ENCODE results near the gene KCNJ2. TPM values are rescaled to one million over a fixed set of nuclear protein-coding genes. Genes with fewer than 3 reads are reported as not detected.

KCNJ2 gene
- polyA plus RNA-seq (ENCODE audit: insufficient read length in 4 of 4) = 1 to 10 TPM; 2.3 to 3.4 (median 3.1) TPM

- peak; percentile 68 to 75 (median 74) for DNase-seq (ENCODE audit: low read depth in 4 of 4, low spot score in 3 of 4)
These were observed at the start of gene KCNJ2 for GRCh38 chr17:70168977-70169708. Gene KCNJ2 (plus strand): TSS chr17:70169532. CDS start chr17:70175040, 5,508 bp downstream.

- DNase-seq (ENCODE audit: low read depth in 4 of 4, low spot score in 3 of 4) = no peak
These were observed 49.8 kb upstream of the KCNJ2 start for GRCh38 chr17:70119545-70119944.

GRCh38 chr17:70119983-70120382 lies 49.3 kb upstream of the KCNJ2 start:
- no peak for DNase-seq (ENCODE audit: low read depth in 4 of 4, low spot score in 3 of 4)

DNA sequence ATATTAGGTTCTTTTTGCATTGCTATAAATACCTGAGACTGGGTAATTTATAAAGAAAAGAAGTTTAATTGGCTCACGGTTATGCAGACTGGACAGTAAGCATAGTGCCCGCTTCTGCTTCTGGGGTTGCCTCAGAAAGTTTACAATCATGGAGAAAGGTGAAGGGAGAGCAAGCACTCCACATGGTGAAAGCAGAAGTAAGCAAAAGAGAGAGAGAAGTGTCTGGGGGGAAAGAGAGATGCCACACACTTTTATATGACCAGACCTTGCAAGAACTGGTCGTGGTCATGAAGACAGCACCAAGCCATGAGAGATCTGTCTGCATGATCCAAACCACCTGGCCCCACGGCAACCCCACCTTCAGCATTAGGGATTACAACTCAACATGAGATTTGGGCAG lies 48.9 kb upstream of the KCNJ2 start:
- no peak for DNase-seq (ENCODE audit: low read depth in 4 of 4, low spot score in 3 of 4)

DNA sequence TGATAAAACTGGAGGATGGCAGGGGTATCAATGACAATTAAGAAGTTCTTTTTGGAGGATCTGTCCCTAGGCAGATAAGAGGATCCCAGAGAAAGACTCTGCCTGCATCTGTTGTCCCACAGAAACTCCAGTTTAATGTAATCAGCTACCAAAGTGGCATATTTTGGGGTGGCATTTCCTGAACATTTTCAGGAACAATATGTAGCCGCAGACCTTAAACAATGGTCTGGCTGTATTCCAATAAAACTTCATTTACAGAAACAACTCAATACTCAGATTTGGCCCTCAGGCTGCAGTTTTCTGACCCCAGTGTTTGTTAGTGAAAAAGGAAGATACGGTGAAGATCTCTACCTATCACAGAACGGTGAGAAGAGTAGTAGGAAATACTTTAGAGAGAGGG lies 48.2 kb upstream of the KCNJ2 start:
- no peak for DNase-seq (ENCODE audit: low read depth in 4 of 4, low spot score in 3 of 4)

- no peak for DNase-seq (ENCODE audit: low read depth in 4 of 4, low spot score in 3 of 4)
These were observed 46.1 kb upstream of the KCNJ2 start for GRCh38 chr17:70123193-70123592.

DNA sequence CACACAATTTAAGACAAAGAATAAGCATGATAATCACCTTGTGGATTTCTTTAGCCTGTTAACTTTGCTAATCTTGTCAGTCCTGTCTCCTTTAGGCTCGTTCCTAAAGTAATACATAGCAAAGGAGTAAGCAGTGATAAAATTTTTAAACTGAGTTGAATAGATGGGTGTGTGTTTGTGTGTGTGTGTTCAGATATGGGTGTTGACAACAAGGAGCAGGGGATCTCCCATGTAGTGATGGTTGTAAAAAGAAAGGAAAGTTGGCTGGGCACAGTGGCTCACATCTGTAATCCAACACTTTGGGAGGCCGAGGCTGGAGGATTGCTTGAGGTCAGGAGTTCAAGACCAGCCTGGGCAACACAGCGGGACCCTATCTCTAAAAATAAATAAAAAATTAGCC lies 44.6 kb upstream of the KCNJ2 start:
- no peak for DNase-seq (ENCODE audit: low read depth in 4 of 4, low spot score in 3 of 4)

DNA sequence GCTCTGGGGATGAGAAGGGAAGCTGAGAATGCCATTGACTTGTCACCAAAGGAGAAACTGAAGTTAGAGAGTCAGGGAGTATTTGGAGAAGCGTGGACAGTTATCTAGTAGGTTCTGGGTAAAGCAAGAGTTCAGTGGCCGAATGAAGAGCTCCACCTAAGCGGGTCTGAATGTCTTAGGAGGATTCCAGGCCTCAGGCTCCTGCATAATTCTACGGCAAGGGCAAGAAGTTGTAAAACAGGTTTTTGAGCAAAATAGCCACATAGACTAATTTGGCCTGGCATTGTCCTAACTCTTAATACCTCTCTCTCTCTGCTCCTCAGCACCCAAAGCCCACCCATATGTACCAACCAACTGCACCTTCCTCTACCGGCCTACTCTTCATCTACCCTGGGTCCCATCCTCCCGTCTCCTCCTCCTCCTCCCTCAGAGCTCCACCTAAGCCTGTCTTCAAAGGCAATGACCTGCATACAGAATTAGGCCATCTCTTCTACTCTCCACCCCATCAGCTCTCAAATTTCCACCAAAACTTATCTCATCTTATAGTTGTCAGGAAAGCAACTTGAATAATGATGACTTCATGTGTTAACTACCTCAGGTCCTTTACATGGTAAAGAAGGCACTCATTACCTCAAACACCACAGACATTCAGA lies 42.0 kb upstream of the KCNJ2 start:
- no peak for DNase-seq (ENCODE audit: low read depth in 4 of 4, low spot score in 3 of 4)

GRCh38 chr17:70128727-70129238 lies 40.5 kb upstream of the KCNJ2 start:
- DNase-seq (ENCODE audit: low read depth in 4 of 4, low spot score in 3 of 4) = no peak

DNA sequence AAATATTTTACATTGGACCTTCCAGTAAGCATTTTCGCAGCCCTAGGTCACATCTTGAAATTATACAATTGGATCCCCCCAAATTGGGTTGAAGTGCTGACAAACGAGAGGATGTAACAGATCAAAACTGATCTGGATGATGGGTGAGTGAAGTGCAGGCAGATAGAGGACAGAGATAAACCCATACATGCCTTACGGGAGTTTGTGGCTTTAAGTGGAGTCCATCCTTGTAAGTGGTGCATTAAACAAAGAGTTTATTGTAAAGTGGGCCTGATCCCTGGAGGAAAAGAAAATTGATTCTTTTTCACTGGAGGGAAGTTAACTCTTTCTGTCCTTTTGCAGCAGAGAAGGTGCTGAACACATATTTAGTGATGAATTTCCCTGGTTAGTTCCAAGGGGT lies 39.0 kb upstream of the KCNJ2 start:
- DNase-seq (ENCODE audit: low read depth in 4 of 4, low spot score in 3 of 4) = no peak

DNA sequence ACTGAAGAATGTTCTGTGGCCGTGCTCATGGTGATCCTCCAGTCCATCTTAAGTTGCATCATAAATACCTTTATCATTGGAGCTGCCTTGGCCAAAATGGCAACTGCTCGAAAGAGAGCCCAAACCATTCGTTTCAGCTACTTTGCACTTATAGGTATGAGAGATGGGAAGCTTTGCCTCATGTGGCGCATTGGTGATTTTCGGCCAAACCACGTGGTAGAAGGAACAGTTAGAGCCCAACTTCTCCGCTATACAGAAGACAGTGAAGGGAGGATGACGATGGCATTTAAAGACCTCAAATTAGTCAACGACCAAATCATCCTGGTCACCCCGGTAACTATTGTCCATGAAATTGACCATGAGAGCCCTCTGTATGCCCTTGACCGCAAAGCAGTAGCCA lies 36.8 kb upstream of the KCNJ2 start:
- DNase-seq (ENCODE audit: low read depth in 4 of 4, low spot score in 3 of 4) = no peak

GRCh38 chr17:70134042-70134441 lies 35.3 kb upstream of the KCNJ2 start:
- no peak for DNase-seq (ENCODE audit: low read depth in 4 of 4, low spot score in 3 of 4)

GRCh38 chr17:70134777-70135176 lies 34.6 kb upstream of the KCNJ2 start:
- DNase-seq (ENCODE audit: low read depth in 4 of 4, low spot score in 3 of 4) = no peak

GRCh38 chr17:70136131-70136530 lies 33.2 kb upstream of the KCNJ2 start:
- DNase-seq (ENCODE audit: low read depth in 4 of 4, low spot score in 3 of 4) = no peak

DNA sequence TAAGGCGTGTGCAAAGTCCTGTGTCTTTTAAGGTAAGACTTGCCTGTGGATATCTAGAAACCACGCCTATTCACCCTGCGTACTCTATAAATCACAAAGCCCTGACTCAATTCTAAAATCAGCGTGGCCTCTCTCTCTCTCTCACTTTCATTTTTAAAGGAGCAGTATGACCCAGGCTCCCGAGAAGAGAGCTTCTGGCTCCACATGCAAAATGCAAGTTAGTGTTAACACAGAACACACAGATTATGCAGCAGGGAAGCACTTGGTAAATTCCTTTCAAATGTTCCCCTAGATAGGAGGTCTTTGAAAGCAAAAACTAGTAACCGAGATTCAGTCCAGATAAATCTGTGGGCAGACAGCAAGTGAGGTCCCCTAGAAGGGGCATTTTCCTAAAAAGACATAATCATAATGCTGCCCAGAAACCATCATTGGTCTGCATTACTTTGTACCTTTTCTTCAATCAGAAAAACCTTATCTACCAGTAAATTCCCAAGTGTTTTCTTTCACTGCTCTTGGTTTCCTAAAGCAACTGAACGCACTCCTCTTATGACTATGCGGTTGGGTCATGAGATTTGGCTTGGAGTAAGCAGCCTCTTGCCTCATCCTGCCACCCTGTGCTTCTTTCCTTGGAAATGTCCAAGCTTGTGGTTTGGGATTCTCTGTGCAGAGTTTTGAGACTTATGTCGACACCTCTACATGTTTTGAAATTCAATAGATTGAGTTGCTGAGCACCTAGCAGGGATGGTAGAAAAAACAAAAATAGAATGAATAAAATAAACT lies 31.7 kb upstream of the KCNJ2 start:
- DNase-seq (ENCODE audit: low read depth in 4 of 4, low spot score in 3 of 4) = peak in 1 of 4 donors; percentile 20

DNA sequence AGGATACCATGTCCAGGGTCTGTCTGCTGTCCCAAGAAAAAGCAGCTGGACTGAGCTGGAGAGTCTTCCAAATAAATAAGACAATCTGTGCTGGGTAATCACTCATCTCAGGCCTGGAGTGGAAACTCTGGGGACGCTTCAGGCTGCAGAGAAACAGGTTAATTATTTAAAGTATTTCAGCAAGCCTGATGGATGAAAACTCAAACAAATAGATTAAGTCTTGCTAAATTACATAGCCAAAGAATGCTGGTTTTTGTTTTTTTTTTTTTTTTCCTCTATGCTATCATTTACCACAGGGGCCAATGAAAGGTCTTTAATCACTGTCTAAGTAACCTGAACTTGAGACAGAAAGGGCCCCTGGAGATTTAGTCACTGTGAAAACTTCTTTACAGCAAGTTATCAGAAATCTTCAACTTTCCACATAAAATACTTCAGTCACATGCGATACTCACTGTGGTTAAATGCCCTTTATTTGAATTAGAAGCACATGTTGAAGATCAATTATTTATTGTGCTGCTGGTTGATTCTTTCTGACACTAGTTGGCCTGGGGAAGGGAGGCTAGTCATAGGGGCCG lies 31.0 kb upstream of the KCNJ2 start:
- no peak for DNase-seq (ENCODE audit: low read depth in 4 of 4, low spot score in 3 of 4)

DNA sequence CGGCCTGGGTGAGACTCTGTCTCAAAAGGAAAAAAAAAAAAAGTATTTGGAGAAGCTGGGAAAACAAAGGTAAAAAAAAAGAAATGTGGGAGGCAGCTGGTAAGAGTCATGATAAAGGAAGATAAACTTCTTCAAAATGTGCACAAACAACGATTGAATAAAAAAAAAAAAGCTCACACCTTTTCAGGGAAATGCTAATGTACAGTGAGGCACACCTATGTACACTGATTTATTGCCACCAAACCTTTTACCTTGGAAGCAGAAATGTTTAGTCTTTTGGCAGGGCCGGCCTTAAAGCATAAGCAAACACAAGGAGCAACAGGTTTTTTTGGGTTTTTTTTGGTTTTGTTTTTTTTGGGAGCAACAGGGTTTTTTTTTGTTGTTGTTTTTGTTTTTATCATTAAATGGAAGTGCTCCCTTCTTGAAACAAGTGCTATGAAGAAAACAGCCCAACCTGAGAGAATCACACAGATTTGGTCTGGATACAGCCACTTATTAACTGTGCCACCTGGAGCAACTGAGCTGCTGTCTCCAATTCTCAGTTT lies 29.8 kb upstream of the KCNJ2 start:
- DNase-seq (ENCODE audit: low read depth in 4 of 4, low spot score in 3 of 4) = no peak

- peak in 1 of 4 donors; percentile 29 for DNase-seq (ENCODE audit: low read depth in 4 of 4, low spot score in 3 of 4)
These were observed 25.0 kb upstream of the KCNJ2 start for GRCh38 chr17:70144260-70144846.

GRCh38 chr17:70153210-70153609 lies 16.1 kb upstream of the KCNJ2 start:
- DNase-seq (ENCODE audit: low read depth in 4 of 4, low spot score in 3 of 4) = no peak

DNA sequence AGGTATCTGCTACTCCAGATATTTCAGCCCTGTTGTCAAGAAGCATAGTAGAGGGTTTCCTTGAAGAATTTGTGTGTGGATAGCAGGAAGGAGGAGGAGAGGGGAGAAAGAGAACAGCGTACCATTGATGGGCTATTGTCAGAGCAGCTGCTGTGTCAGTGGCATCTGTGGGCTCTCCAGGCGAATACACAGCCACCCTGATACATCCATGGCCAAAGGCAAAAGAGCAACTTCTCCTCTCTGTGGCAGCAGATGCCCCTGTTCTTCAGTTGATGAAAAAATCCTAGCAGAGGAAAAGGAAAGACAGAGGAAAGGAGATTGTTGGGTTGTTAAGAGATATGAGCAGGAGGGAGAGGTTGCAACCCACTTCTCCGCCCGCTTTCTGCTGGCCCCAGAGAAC lies 12.2 kb upstream of the KCNJ2 start:
- no peak for DNase-seq (ENCODE audit: low read depth in 4 of 4, low spot score in 3 of 4)
